HepG2 (cell line): ENCODE data around the gene SOAT2. TPM values are rescaled to one million over a fixed set of nuclear protein-coding genes. Genes with fewer than 3 reads are reported as not detected.

ENCODE experiments used
- AGO2 ChIP-seq: fragments of 200-400 bp; formaldehyde crosslinking; optimal IDR thresholded peaks from 2 replicates; pipeline ENCODE3; 2017; ENCODE audit warnings: mild to moderate bottlenecking, low read depth, low read length, moderate library complexity
- CHCHD3 ChIP-seq: sonication (generic); formaldehyde crosslinking; IDR thresholded peaks from 2 replicates; pipeline ENCODE4 v1.8.0; 2022; ENCODE audit warnings: mild to moderate bottlenecking, missing genetic modification reagents, moderate library complexity
- HDAC1 ChIP-seq: sonication (generic); formaldehyde crosslinking; IDR thresholded peaks from 2 replicates; pipeline ENCODE4 v1.5.1; 2020; ENCODE audit warnings: mild to moderate bottlenecking, missing genetic modification reagents
- HNRNPUL1 ChIP-seq: fragments of 200-400 bp; formaldehyde crosslinking; IDR thresholded peaks from 2 replicates; pipeline ENCODE4 v1.6.1; 2017; ENCODE audit warnings: low read depth, mild to moderate bottlenecking, low read length, moderate library complexity
- IRF2 ChIP-seq: IDR thresholded peaks from 2 replicates; pipeline ENCODE4 v1.6.1; 2018; ENCODE audit warnings: missing genetic modification reagents, missing compliant biosample characterization
- KDM6A ChIP-seq: IDR thresholded peaks from 2 replicates; pipeline ENCODE4 v1.6.1; 2016; ENCODE audit warnings: low read depth
- NR1H2 ChIP-seq: sonication (generic); formaldehyde crosslinking; IDR thresholded peaks from 2 replicates; pipeline ENCODE4 v1.8.1; 2022; ENCODE audit warnings: low read depth, missing genetic modification reagents, borderline replicate concordance
- RERE ChIP-seq: IDR thresholded peaks from 2 replicates; pipeline ENCODE4 v1.6.1; 2016; ENCODE audit warnings: low read depth, missing genetic modification reagents, missing compliant biosample characterization
- REXO4 ChIP-seq: sonication (generic); formaldehyde crosslinking; IDR thresholded peaks from 2 replicates; pipeline ENCODE4 v1.8.0; 2022; ENCODE audit warnings: missing genetic modification reagents, mild to moderate bottlenecking, borderline replicate concordance
- RFX3 ChIP-seq: IDR thresholded peaks from 2 replicates; pipeline ENCODE4 v1.6.1; 2016; ENCODE audit warnings: missing biosample characterization, missing genetic modification reagents
- SAFB2 ChIP-seq: sonication (generic); formaldehyde crosslinking; IDR thresholded peaks from 2 replicates; pipeline ENCODE4 v1.5.1; 2020; ENCODE audit warnings: missing genetic modification reagents, low read depth, mild to moderate bottlenecking, borderline replicate concordance
- SMAD9 ChIP-seq: sonication (generic); formaldehyde crosslinking; IDR thresholded peaks from 2 replicates; pipeline ENCODE4 v1.5.1; 2020; ENCODE audit warnings: mild to moderate bottlenecking, missing genetic modification reagents
- SP4 ChIP-seq: sonication (generic); formaldehyde crosslinking; IDR thresholded peaks from 2 replicates; pipeline ENCODE4 v1.8.1; 2023; ENCODE audit warnings: mild to moderate bottlenecking, missing genetic modification reagents
- TAF1 ChIP-seq: sonication (generic); formaldehyde crosslinking; IDR thresholded peaks from 2 replicates; pipeline ENCODE4 v1.4.0; 2020; ENCODE audit warnings: missing genetic modification reagents
- ZBTB21 ChIP-seq: sonication (generic); formaldehyde crosslinking; IDR thresholded peaks from 2 replicates; pipeline ENCODE4 v1.4.0; 2020; ENCODE audit warnings: missing genetic modification reagents
- ZBTB7B ChIP-seq: sonication (generic); formaldehyde crosslinking; IDR thresholded peaks from 2 replicates; pipeline ENCODE4 v1.4.0; 2020; ENCODE audit warnings: missing genetic modification reagents
- ZNF260 ChIP-seq: sonication (generic); formaldehyde crosslinking; IDR thresholded peaks from 2 replicates; pipeline ENCODE4 v1.4.0; 2020; ENCODE audit warnings: missing genetic modification reagents, low read depth, mild to moderate bottlenecking, borderline replicate concordance
- ZNF83 ChIP-seq: sonication (generic); formaldehyde crosslinking; IDR thresholded peaks from 2 replicates; pipeline ENCODE4 v1.4.0; 2020; ENCODE audit warnings: missing genetic modification reagents, mild to moderate bottlenecking, borderline replicate concordance
- ZNF878 ChIP-seq: sonication (generic); formaldehyde crosslinking; IDR thresholded peaks from 2 replicates; pipeline ENCODE4 v1.8.1; 2023; ENCODE audit warnings: mild to moderate bottlenecking, missing genetic modification reagents, moderate library complexity
- ZSCAN22 ChIP-seq: sonication (generic); formaldehyde crosslinking; IDR thresholded peaks from 2 replicates; pipeline ENCODE4 v1.4.0; 2020; ENCODE audit warnings: mild to moderate bottlenecking, missing genetic modification reagents
- polyA plus RNA-seq, 8 experiments: library from polyadenylated mRNA; depleted of rRNA in 3 of 8; stranded (reverse) in 7 of 8; unstranded in 1 of 8; fragments of >200 nt; fragmentation: Illumina TruSeq in 4 of 8; extraction: Trizol in 4 of 8; gene quantifications; 2 replicates each; pipeline versions ENCODE4 v1.2.1 to v1.2.3, GENCODE V29; 2011 to 2016; ENCODE audit warnings: low read depth in 4 of 8, missing spikeins in 1 of 8, mixed read lengths in 1 of 8; ENCODE audit not compliant: insufficient read depth in 1 of 8
- total RNA-seq, 5 experiments: library from RNA; depleted of rRNA; stranded (reverse); fragments of >200 nt; fragmentation: Illumina TruSeq; extraction: Trizol; gene quantifications; 2 replicates each; pipeline ENCODE4 v1.2.3, GENCODE V29; 2016; ENCODE audit warnings: low read depth in 1 of 5
- TF ChIP-seq, protein P1 (sequence below), 2 experiments: IDR thresholded peaks; 2 replicates each; pipeline ENCODE4 v1.6.1; 2011 to 2012; ENCODE audit warnings: low read length in 2 of 2, borderline replicate concordance in 1 of 2, low read depth in 1 of 2, mild to moderate bottlenecking in 1 of 2, moderate library complexity in 1 of 2

SOAT2 gene
- total and polyA plus RNA-seq, 2 of the 13 experiments (the other 11 are each of a cell fraction or from before 2014, with no cell fraction given): 14.9 to 108 TPM

GRCh38 chr12:53101931-53102781, 1.1 kb upstream of the SOAT2 start (continued):
- TF ChIP-seq SAFB2 (CRISPR knock-in tag) (0 out of 2 replicates have a peak, but pooled peaks have one; percentile 29), ZSCAN22 (CRISPR knock-in tag) (no peak), AGO2 (peak; percentile 32), ZNF83 (CRISPR knock-in tag) (no peak), ZNF260 (CRISPR knock-in tag) (no peak), RERE (CRISPR knock-in tag) (no peak), CHCHD3 (CRISPR knock-in tag) (no peak), SP4 (0 out of 2 replicates have a peak, but pooled peaks have one; percentile 31), HDAC1 (CRISPR knock-in tag) (peak; percentile 65), TAF1 (CRISPR knock-in tag) (peak; percentile 48; the same call in 1 of the 2 replicates), IRF2 (peak; percentile 37; the same call in 1 of the 2 replicates), ZBTB7B (CRISPR knock-in tag) (peak; percentile 37; the same call in 1 of the 2 replicates), NR1H2 (CRISPR knock-in tag) (no peak), REXO4 (no peak), RFX3 (CRISPR knock-in tag) (no peak), HNRNPUL1 (no peak), SMAD9 (CRISPR knock-in tag) (no peak), ZNF878 (CRISPR knock-in tag) (no peak), ZBTB21 (CRISPR knock-in tag) (no peak), KDM6A (CRISPR knock-in tag) (peak; percentile 68)
- TF ChIP-seq, protein P1, sequence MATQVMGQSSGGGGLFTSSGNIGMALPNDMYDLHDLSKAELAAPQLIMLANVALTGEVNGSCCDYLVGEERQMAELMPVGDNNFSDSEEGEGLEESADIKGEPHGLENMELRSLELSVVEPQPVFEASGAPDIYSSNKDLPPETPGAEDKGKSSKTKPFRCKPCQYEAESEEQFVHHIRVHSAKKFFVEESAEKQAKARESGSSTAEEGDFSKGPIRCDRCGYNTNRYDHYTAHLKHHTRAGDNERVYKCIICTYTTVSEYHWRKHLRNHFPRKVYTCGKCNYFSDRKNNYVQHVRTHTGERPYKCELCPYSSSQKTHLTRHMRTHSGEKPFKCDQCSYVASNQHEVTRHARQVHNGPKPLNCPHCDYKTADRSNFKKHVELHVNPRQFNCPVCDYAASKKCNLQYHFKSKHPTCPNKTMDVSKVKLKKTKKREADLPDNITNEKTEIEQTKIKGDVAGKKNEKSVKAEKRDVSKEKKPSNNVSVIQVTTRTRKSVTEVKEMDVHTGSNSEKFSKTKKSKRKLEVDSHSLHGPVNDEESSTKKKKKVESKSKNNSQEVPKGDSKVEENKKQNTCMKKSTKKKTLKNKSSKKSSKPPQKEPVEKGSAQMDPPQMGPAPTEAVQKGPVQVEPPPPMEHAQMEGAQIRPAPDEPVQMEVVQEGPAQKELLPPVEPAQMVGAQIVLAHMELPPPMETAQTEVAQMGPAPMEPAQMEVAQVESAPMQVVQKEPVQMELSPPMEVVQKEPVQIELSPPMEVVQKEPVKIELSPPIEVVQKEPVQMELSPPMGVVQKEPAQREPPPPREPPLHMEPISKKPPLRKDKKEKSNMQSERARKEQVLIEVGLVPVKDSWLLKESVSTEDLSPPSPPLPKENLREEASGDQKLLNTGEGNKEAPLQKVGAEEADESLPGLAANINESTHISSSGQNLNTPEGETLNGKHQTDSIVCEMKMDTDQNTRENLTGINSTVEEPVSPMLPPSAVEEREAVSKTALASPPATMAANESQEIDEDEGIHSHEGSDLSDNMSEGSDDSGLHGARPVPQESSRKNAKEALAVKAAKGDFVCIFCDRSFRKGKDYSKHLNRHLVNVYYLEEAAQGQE (IDR thresholded peaks at IDR 0.05; ENCODE audit: borderline replicate concordance in 1 of 2, low read depth in 1 of 2, low read length in 2 of 2): no peak
